Heart left ventricle (tissue), 16 donors: ENCODE measurements around the gene CCDC87. TPM values are rescaled to one million over a fixed set of nuclear protein-coding genes. Genes with fewer than 3 reads are reported as not detected.

Experiments used
- ATAC-seq, 4 donors: fragments of 200-7000 bp; cut with Tn5 transposase; one replicate each; pipeline ENCODE4 v1.9.1; 2020 to 2022; ENCODE audit warnings: moderate library complexity in 4 of 4, mild to moderate bottlenecking in 3 of 4, moderate number of reproducible peaks in 1 of 4
- DNase-seq, 5 donors: peaks; one replicate each; pipeline ENCODE4 v3.0.0-alpha.2; 2020
- H3K27ac ChIP-seq, 12 donors: fragments of 200-600 bp; sonication (generic) in 4 of 12; one replicate each; pipeline versions ENCODE4 v1.5.0 to v1.8.0; 2016 to 2022; ENCODE audit warnings: mild to moderate bottlenecking in 2 of 12
- H3K27me3 ChIP-seq, 9 donors: fragments of 200-600 bp; sonication (generic) in 2 of 9; one replicate each; pipeline versions ENCODE4 v1.5.1 to v1.8.0; 2016 to 2022; ENCODE audit warnings: mild to moderate bottlenecking in 3 of 9
- H3K36me3 ChIP-seq, 9 donors: fragments of 200-600 bp; sonication (generic) in 2 of 9; one replicate each; pipeline versions ENCODE4 v1.5.0 to v1.8.0; 2018 to 2022; ENCODE audit warnings: mild to moderate bottlenecking in 2 of 9
- H3K4me1 ChIP-seq, 12 donors: fragments of 200-600 bp; sonication (generic) in 4 of 12; one replicate each; pipeline versions ENCODE4 v1.5.0 to v1.8.0; 2016 to 2022; ENCODE audit warnings: mild to moderate bottlenecking in 3 of 12
- H3K4me3 ChIP-seq, 12 donors: fragments of 200-600 bp; sonication (generic) in 4 of 12; one replicate each; pipeline versions ENCODE4 v1.5.0 to v1.8.0; 2017 to 2022; ENCODE audit warnings: mild to moderate bottlenecking in 9 of 12, moderate library complexity in 4 of 12
- H3K9me3 ChIP-seq, 12 donors: fragments of 200-600 bp; sonication (generic) in 4 of 12; one replicate each; pipeline versions ENCODE4 v1.5.0 to v1.8.0; 2016 to 2022; ENCODE audit warnings: mild to moderate bottlenecking in 1 of 12
- POLR2A ChIP-seq, 2 donors: fragments of 450-650 bp; IDR thresholded peaks; one replicate each; pipeline ENCODE4 v1.6.1; 2017; ENCODE audit warnings: antibody characterized with exemption in 2 of 2, mild to moderate bottlenecking in 2 of 2, moderate library complexity in 2 of 2
- WGBS, 4 donors: extraction: QIAGEN DNeasy Blood & Tissue Kit in 2 of 4; methylation state at CpG; one replicate each; pipeline versions ENCODE4 v1.1.5 to v1.1.7; 2013 to 2018; 5-methylcytosine and 5-hydroxymethylcytosine counted together
- intact Hi-C, 10 donors: fragments of 100-400 bp; cut with DNase I; formaldehyde crosslinking; loops; one replicate each; pipeline versions ENCODE4 v1.11.1 to v1.14.2; 2022
- polyA plus RNA-seq, 2 donors: library from polyadenylated mRNA; stranded (reverse); fragments of 200-250 nt; gene quantifications; one replicate each; pipeline ENCODE4 v1.2.3, GENCODE V29; 2013
- total RNA-seq, 9 donors: library from RNA; depleted of rRNA in 2 of 9; stranded (reverse); fragments of >200 nt in 2 of 9; fragmentation: NEBNext Ultra II Directional in 3 of 9; extraction: Animal tissue kit (Norgen Biotek cat#: 25700) in 3 of 9; gene quantifications; one replicate each; pipeline versions ENCODE4 v1.1.0 to v1.2.4, GENCODE V29; 2016 to 2023
- TF ChIP-seq, protein P1 (sequence below), 12 donors: fragments of 200-600 bp; sonication (generic) in 4 of 12; IDR thresholded peaks; one replicate each; pipeline versions ENCODE4 v1.5.0 to v1.8.0; 2018 to 2022; ENCODE audit warnings: antibody characterized with exemption in 12 of 12, mild to moderate bottlenecking in 5 of 12
- donor health status: ischemic (EF 13 %, LVEDD 7.1; RV severe dilation, severe dysfunction).
- donor health status: healthy with polysubstance abuse.
- donor health status: DM: no; HTN: yes; CAD: no.
- donor health status: DM: no; HTN: no; CAD: no.
- donor health status: ischemic (EF 25% LVEDD 6.9; RV normal size, moderate dysfunction).
- donor health status: ischemic (EF 25% LVEDD 5.7; RV mildly dilated, moderate dysfunction).
- donor health status: healthy.
- donor health status: DM: yes; HTN: yes; CAD: no.
- donor health status: ischemic (EF 35%, LVEDD 5.7; RV mildly dilated, moderate dysfunction).
- donor health status: nonischemic (EF 11% LVEDD 7.7; RV severe dilation, severe dysfunction).
- donor health status: DM: yes; HTN: yes; CAD: no.
- donor health status: PGD.
- donor health status: ischemic (EF 29% LVEDD 5.4; RV normal size, mild dysfunction).
- donor health status: nonischemic (EF 23%, LVEDD 6.1; RV moderate dilation, normal function).

CCDC87 gene
- total and polyA plus RNA-seq, 11 donors: 0.14 to 0.63 (median 0.25) TPM

- no peak for DNase-seq
- 77 to 89% (median 83%) methylated on average over 3 of the region's 3 CpGs for WGBS, 4 donors
- Histone ChIP-seq H3K27me3 (no peaks in the 10 kb centered on the region), H3K4me3 (no peak overlapping the region), H3K36me3 (no peaks in the 10 kb centered on the region), H3K4me1 (peaks cover 0 to 8% (median 0%) of the 10 kb centered on the region in 12 donors), H3K27ac (no peak overlapping the region), H3K9me3 (peaks cover 0 to 9% (median 0%) of the 10 kb centered on the region in 12 donors)
- intact Hi-C loops: loop anchor here in 3 of 10 donors (2.0 to 10.0 kb wide), 3 partner anchors 58 to 254 kb away; partner anchors contain the start of gene RBM4 (in 1 of the 3)
- TF ChIP-seq, protein P1, sequence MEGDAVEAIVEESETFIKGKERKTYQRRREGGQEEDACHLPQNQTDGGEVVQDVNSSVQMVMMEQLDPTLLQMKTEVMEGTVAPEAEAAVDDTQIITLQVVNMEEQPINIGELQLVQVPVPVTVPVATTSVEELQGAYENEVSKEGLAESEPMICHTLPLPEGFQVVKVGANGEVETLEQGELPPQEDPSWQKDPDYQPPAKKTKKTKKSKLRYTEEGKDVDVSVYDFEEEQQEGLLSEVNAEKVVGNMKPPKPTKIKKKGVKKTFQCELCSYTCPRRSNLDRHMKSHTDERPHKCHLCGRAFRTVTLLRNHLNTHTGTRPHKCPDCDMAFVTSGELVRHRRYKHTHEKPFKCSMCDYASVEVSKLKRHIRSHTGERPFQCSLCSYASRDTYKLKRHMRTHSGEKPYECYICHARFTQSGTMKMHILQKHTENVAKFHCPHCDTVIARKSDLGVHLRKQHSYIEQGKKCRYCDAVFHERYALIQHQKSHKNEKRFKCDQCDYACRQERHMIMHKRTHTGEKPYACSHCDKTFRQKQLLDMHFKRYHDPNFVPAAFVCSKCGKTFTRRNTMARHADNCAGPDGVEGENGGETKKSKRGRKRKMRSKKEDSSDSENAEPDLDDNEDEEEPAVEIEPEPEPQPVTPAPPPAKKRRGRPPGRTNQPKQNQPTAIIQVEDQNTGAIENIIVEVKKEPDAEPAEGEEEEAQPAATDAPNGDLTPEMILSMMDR (IDR thresholded peaks at IDR 0.05): no peak
- no peak for TF ChIP-seq POLR2A (IDR thresholded peaks at IDR 0.05)
- ATAC-seq: no peak
Observed at GRCh38 chr11:66581261-66581660, 11.6 kb downstream of the CCDC87 start.

GRCh38 chr11:66580803-66581202, 12.1 kb downstream of the CCDC87 start:
- Histone ChIP-seq H3K9me3 (peaks cover 0 to 9% (median 0%) of the 10 kb centered on the region in 12 donors), H3K4me1 (peaks cover 0 to 8% (median 0%) of the 10 kb centered on the region in 12 donors), H3K27ac (no peak overlapping the region), H3K27me3 (no peaks in the 10 kb centered on the region), H3K36me3 (no peaks in the 10 kb centered on the region), H3K4me3 (no peak overlapping the region)
- TF ChIP-seq, protein P1 (IDR thresholded peaks at IDR 0.05): no peak
- no peak for TF ChIP-seq POLR2A (IDR thresholded peaks at IDR 0.05)
- DNase-seq (no peak), ATAC-seq (peak in 1 of 4 donors; percentile 45)
- intact Hi-C loops: loop anchor here in 3 of 10 donors (2.0 to 10.0 kb wide), 3 partner anchors 58 to 254 kb away; partner anchors contain the start of gene RBM4 (in 1 of the 3)
- WGBS, 4 donors: 54 to 65% (median 58%) methylated on average over 5 of the region's 5 CpGs

DNA sequence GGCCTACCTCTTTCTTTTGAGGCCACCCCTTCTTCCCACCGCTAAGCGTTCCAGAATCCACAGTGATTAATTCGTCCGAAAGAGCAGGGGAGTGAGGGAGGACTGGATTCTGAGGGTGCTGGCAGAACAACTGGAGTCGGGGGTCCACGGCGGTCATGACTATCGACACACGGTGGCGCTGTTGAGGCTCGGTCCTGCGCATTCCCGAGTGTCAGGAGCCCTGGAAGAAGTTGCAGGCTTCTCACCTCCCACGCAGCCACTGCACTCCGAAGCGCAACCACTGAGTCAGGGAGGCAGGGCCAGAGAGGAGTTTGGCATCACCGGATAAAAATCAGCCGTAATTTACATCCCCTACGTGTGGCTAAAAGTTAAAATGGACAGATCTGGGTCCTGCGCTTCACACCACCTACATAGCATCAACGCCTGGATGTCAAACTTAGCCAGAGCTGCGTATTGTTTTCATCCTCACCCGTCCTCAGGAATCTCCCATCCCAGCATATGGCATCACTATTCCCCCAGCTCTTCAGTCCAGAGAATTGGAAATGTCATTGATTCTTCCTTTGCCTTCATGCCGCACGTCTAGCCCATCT, 13.8 kb downstream of the CCDC87 start:
- peak; percentile 78 to 97 (median 88) for ATAC-seq
- H3K36me3 ChIP-seq: no peaks in the 10 kb centered on the region

DNA sequence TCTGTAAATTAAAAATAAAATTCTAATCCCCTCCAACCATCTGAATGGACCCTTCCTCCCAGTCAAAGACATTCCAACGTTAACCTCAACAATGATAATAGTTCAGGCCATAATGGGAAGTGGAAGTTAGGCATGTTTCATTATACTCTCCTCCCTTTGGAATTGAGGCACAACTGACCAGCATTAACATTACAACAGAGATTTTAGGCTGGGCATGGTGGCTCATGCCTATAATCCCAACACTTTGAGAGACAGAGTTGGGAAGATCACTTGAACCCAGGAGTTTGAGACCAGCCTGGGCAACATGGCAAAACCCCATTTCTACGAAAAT, 22.0 kb downstream of the CCDC87 start:
- WGBS, 4 donors: 69 to 88% (median 72%) methylated on average over 2 of the region's 2 CpGs
- H3K4me1 ChIP-seq: peaks cover 0 to 17% (median 12%) of the 10 kb centered on the region in 12 donors
- TF ChIP-seq, protein P1 (IDR thresholded peaks at IDR 0.05): no peak
- no peak for TF ChIP-seq POLR2A (IDR thresholded peaks at IDR 0.05)

More for the DNA sequence above, 13.8 kb downstream of the CCDC87 start:
- TF ChIP-seq POLR2A (IDR thresholded peaks at IDR 0.05): no peak
- TF ChIP-seq, protein P1 (IDR thresholded peaks at IDR 0.05): peak; percentile 72 to 87 (median 82)
- no peaks in the 10 kb centered on the region for H3K27me3 ChIP-seq
- H3K27ac ChIP-seq: no peak overlapping the region
- H3K9me3 ChIP-seq: peaks cover 0 to 9% (median 0%) of the 10 kb centered on the region in 12 donors
- WGBS, 4 donors: 15 to 17% (median 15%) methylated on average over 25 of the region's 25 CpGs
- intact Hi-C loops: loop anchor here (1.0 to 10.0 kb wide), 4 partner anchors 98 to 256 kb away; partner anchors contain the start of gene RBM4B (in 1 of the 10)
- no peak overlapping the region for H3K4me3 ChIP-seq
- peaks cover 0 to 8% (median 0%) of the 10 kb centered on the region in 12 donors for H3K4me1 ChIP-seq
- peak; percentile 79 to 90 (median 82) for DNase-seq

More for the DNA sequence above, 22.0 kb downstream of the CCDC87 start:
- intact Hi-C loops: loop anchor here in 2 of 10 donors (10.0 kb wide), 1 partner anchor 264 kb away; no protein-coding TSS in a partner anchor
- H3K36me3 ChIP-seq: peaks cover 0 to 5% (median 0%) of the 10 kb centered on the region in 9 donors
- no peaks in the 10 kb centered on the region for H3K9me3 ChIP-seq
- no peak for DNase-seq
- H3K4me3 ChIP-seq: no peak overlapping the region
- peaks cover 0 to 6% (median 0%) of the 10 kb centered on the region in 9 donors for H3K27me3 ChIP-seq
- H3K27ac ChIP-seq: no peak overlapping the region
- no peak for ATAC-seq
